SK-N-SH (cell line): ENCODE data around the gene NOTUM. TPM values are rescaled to one million over a fixed set of nuclear protein-coding genes. Genes with fewer than 3 reads are reported as not detected.

Source experiments
- CTCF ChIA-PET: fragments of 300-600, 350-600 bp; formaldehyde crosslinking; extraction: SDS; loops from one replicate; lab custom pipeline; 2021; lab: Yijun Ruan, JAX
- POLR2A ChIA-PET: fragments of 350-600 bp; sonication (Branson Sonifier 250); formaldehyde crosslinking; extraction: SDS; loops from one replicate; lab custom pipeline; 2020; ENCODE audit warnings: antibody characterized with exemption, inconsistent platforms; lab: Yijun Ruan, JAX
- DNase-seq: peaks from one replicate; pipeline ENCODE4 v3.0.0; 2012
- H2AFZ ChIP-seq: fragments of 200-600 bp; sonication (generic); 2 replicates; pipeline ENCODE4 v1.8.1; 2016; ENCODE audit warnings: antibody characterized with exemption, mild to moderate bottlenecking, low read depth
- H3F3A ChIP-seq: fragments of 200-600 bp; sonication (generic); replicated peaks from 2 replicates; pipeline ENCODE3; 2016; ENCODE audit warnings: antibody characterized with exemption, mild to moderate bottlenecking; ENCODE audit not compliant: insufficient read depth
- H3K27ac ChIP-seq, 2 experiments: fragments of 200-500 bp in 1 of 2; fragments of 200-600 bp in 1 of 2; sonication (Bioruptor generic) in 1 of 2; sonication (generic), shearing (Covaris generic) in 1 of 2; 2 replicates each; pipeline versions ENCODE4 v1.5.1 to v1.6.1; 2014 to 2016; ENCODE audit warnings: low read depth in 2 of 2, inconsistent platforms in 1 of 2, low read length in 1 of 2, mild to moderate bottlenecking in 1 of 2, mixed read lengths in 1 of 2
- H3K27me3 ChIP-seq: fragments of 200-600 bp; sonication (generic), shearing (Covaris generic); 2 replicates; pipeline ENCODE4 v1.6.1; 2016; ENCODE audit warnings: mixed run types; ENCODE audit not compliant: insufficient read depth
- H3K36me3 ChIP-seq, 2 experiments: fragments of 200-500 bp in 1 of 2; fragments of 200-600 bp in 1 of 2; sonication (Bioruptor generic) in 1 of 2; sonication (generic) in 1 of 2; replicated peaks in 1 of 2; 2 replicates each; pipeline versions ENCODE3 to v1.5.1; 2014 to 2016; ENCODE audit warnings: low read length in 1 of 2, mild to moderate bottlenecking in 1 of 2; ENCODE audit not compliant: insufficient read depth in 2 of 2, control insufficient read depth in 1 of 2
- H3K4me1 ChIP-seq, 2 experiments: fragments of 200-500 bp in 1 of 2; fragments of 200-600 bp in 1 of 2; sonication (Bioruptor generic) in 1 of 2; sonication (generic), shearing (Covaris generic) in 1 of 2; 2 replicates each; pipeline versions ENCODE4 v1.5.1 to v1.6.1; 2014 to 2016; ENCODE audit warnings: low read depth in 1 of 2, low read length in 1 of 2, mixed run types in 1 of 2; ENCODE audit not compliant: insufficient read depth in 2 of 2, control insufficient read depth in 1 of 2
- H3K4me2 ChIP-seq: fragments of 200-600 bp; sonication (generic), shearing (Covaris generic); 2 replicates; pipeline ENCODE4 v1.6.1; 2017; ENCODE audit warnings: mixed run types
- H3K4me3 ChIP-seq, 2 experiments: fragments of 200-500 bp in 1 of 2; fragments of 200-600 bp in 1 of 2; sonication (Bioruptor generic) in 1 of 2; sonication (generic), shearing (Covaris generic) in 1 of 2; 2 replicates each; pipeline versions ENCODE4 v1.5.1 to v1.8.1; 2014 to 2016; ENCODE audit warnings: low read depth in 2 of 2, inconsistent platforms in 1 of 2, low read length in 1 of 2, mild to moderate bottlenecking in 1 of 2, mixed read lengths in 1 of 2, moderate library complexity in 1 of 2
- H3K79me2 ChIP-seq: fragments of 200-600 bp; sonication (generic); 2 replicates; pipeline ENCODE4 v1.8.1; 2017; ENCODE audit warnings: mild to moderate bottlenecking; ENCODE audit not compliant: insufficient read depth
- H3K9ac ChIP-seq: fragments of 200-600 bp; sonication (generic); 2 replicates; pipeline ENCODE4 v1.6.1; 2017; ENCODE audit warnings: mixed run types
- H3K9me2 ChIP-seq: fragments of 200-600 bp; sonication (generic); 2 replicates; pipeline ENCODE4 v1.6.1; 2017; ENCODE audit warnings: mixed run types
- H3K9me3 ChIP-seq: fragments of 200-600 bp; sonication (generic); 2 replicates; pipeline ENCODE4 v1.6.1; 2017; ENCODE audit warnings: mixed run types, mild to moderate bottlenecking, moderate library complexity
- H4K20me1 ChIP-seq: fragments of 200-600 bp; sonication (generic); 2 replicates; pipeline ENCODE4 v1.6.1; 2017; ENCODE audit warnings: mild to moderate bottlenecking, mixed run types; ENCODE audit not compliant: insufficient read depth
- CHD2 ChIP-seq: fragments of 150-350 bp; IDR thresholded peaks from 2 replicates; pipeline ENCODE4 v1.6.1; 2018; ENCODE audit warnings: low read length; ENCODE audit not compliant: partially characterized antibody
- CTCF ChIP-seq: fragments of 200-600 bp; sonication (generic); IDR thresholded peaks from 2 replicates; pipeline ENCODE4 v1.6.1; 2017; ENCODE audit warnings: antibody characterized with exemption, mild to moderate bottlenecking, moderate library complexity
- ELF1 ChIP-seq: IDR thresholded peaks from 2 replicates; pipeline ENCODE4 v1.4.0; 2012
- EZH2phosphoT487 ChIP-seq: fragments of 200-600 bp; sonication (generic); IDR thresholded peaks from 2 replicates; pipeline ENCODE4 v1.6.1; 2017; ENCODE audit warnings: low read depth, mixed run types, mild to moderate bottlenecking, antibody characterized with exemption, moderate library complexity, borderline replicate concordance
- FOSL2 ChIP-seq: IDR thresholded peaks from 2 replicates; pipeline ENCODE4 v1.4.0; 2012; ENCODE audit warnings: low read depth, mild to moderate bottlenecking, moderate library complexity, borderline replicate concordance
- FOXJ3 ChIP-seq: sonication (generic); formaldehyde crosslinking; IDR thresholded peaks from 2 replicates; pipeline ENCODE4 v1.5.1; 2020; ENCODE audit warnings: mild to moderate bottlenecking, missing genetic modification reagents
- GABPA ChIP-seq: IDR thresholded peaks from 2 replicates; pipeline ENCODE4 v1.4.0; 2012; ENCODE audit warnings: low read depth, mild to moderate bottlenecking
- MEF2A ChIP-seq: IDR thresholded peaks from 2 replicates; pipeline ENCODE4 v1.4.0; 2012; ENCODE audit warnings: low read depth, borderline replicate concordance
- MXI1 ChIP-seq: IDR thresholded peaks from 2 replicates; pipeline ENCODE4 v1.6.1; 2012; ENCODE audit warnings: mild to moderate bottlenecking, low read depth, low read length, improper control_type of control experiment
- PBX3 ChIP-seq: IDR thresholded peaks from 2 replicates; pipeline ENCODE4; 2012
- RCOR1 ChIP-seq: fragments of 150-350 bp; IDR thresholded peaks from 2 replicates; pipeline ENCODE4 v1.6.1; 2017; ENCODE audit warnings: antibody characterized with exemption, low read length
- REST ChIP-seq: IDR thresholded peaks from 2 replicates; pipeline ENCODE4 v1.6.1; 2012; ENCODE audit warnings: mild to moderate bottlenecking, low read depth, low read length, moderate library complexity
- RXRA ChIP-seq: IDR thresholded peaks from 2 replicates; pipeline ENCODE4 v1.4.0; 2012; ENCODE audit warnings: low read depth, mild to moderate bottlenecking, borderline replicate concordance
- TAF1 ChIP-seq: IDR thresholded peaks from 2 replicates; pipeline ENCODE4 v1.6.1; 2012; ENCODE audit warnings: low read depth, mild to moderate bottlenecking, low read length, moderate library complexity, borderline replicate concordance
- TEAD4 ChIP-seq: IDR thresholded peaks from 2 replicates; pipeline ENCODE4 v1.4.0; 2012; ENCODE audit warnings: mild to moderate bottlenecking, borderline replicate concordance; ENCODE audit not compliant: insufficient read depth
- USF2 ChIP-seq: fragments of 150-350 bp; IDR thresholded peaks from 2 replicates; pipeline ENCODE4 v1.6.1; 2017; ENCODE audit warnings: antibody characterized with exemption, low read length, low read depth, borderline replicate concordance
- ZBTB33 ChIP-seq: IDR thresholded peaks from 2 replicates; pipeline ENCODE4 v1.4.0; 2012; ENCODE audit warnings: low read depth, borderline replicate concordance
- WGBS: methylation state at CpG from one replicate; pipeline ENCODE4 v1.1.6; 2017; ENCODE audit warnings: low lambda C conversion rate; 5-methylcytosine and 5-hydroxymethylcytosine counted together
- polyA plus RNA-seq, 3 experiments: library from polyadenylated mRNA; depleted of rRNA; stranded (reverse); fragments of >200 nt; gene quantifications; 2 replicates each; pipeline ENCODE4 v1.2.3, GENCODE V29; 2012

NOTUM gene
- polyA plus RNA-seq, 1 of the 3 experiments (the other 2 are of a cell fraction) = 0.33 TPM

GRCh38 chr17:81951785-81952684, 9.0 kb downstream of the NOTUM start:
- H3K9me3 ChIP-seq = no peaks in the 10 kb centered on the region
- 77% methylated on average over 12 of the region's 13 CpGs for WGBS
- no peaks in the 10 kb centered on the region for H3K9me2 ChIP-seq
- no peak overlapping the region for H2AFZ ChIP-seq
- H3K27ac ChIP-seq = no peak overlapping the region
- no peaks in the 10 kb centered on the region for H3K36me3 ChIP-seq
- CTCF ChIA-PET = interaction anchor here (1.3 to 17.7 kb wide), 6 partner anchors 9 to 77 kb away, joined by 4 to 216 read pairs (median 6); partner anchors contain the start of genes CENPX, LRRC45, MAFG and NOTUM
- H3F3A ChIP-seq = no peaks in the 10 kb centered on the region
- no peaks in the 10 kb centered on the region for H3K27me3 ChIP-seq
- H3K4me3 ChIP-seq = no peak overlapping the region
- no peak for DNase-seq
- no peak overlapping the region for H3K9ac ChIP-seq
- TF ChIP-seq MXI1 = no peak
- no peak for TF ChIP-seq EZH2phosphoT487
- no peak for TF ChIP-seq FOXJ3 (CRISPR knock-in tag)
- no peak for TF ChIP-seq PBX3
- no peak for TF ChIP-seq ZBTB33
- no peak for TF ChIP-seq MEF2A
- TF ChIP-seq CHD2 = no peak
- no peak for TF ChIP-seq RCOR1
- no peak for TF ChIP-seq ELF1
- TF ChIP-seq REST = no peak
- TF ChIP-seq CTCF = no peak
- no peak for TF ChIP-seq TAF1
- no peak for TF ChIP-seq FOSL2
- no peak for TF ChIP-seq RXRA
- no peak for TF ChIP-seq TEAD4
- TF ChIP-seq USF2 = no peak
- no peak for TF ChIP-seq GABPA
- TF ChIP-seq, all 33 proteins: peak for 0
- Histone ChIP-seq H4K20me1 (no peaks in the 10 kb centered on the region), H3K4me2 (no peak overlapping the region), H3K79me2 (no peaks in the 10 kb centered on the region), H3K4me1 (peaks cover 0 to 10% of the 10 kb centered on the region in 2 experiments; a peak in 1 of 4 replicates)
- POLR2A ChIA-PET = interaction anchor here (0.8 kb wide), 1 partner anchor 71 kb away, joined by 3 read pairs; the partner anchor contains the start of genes CENPX and LRRC45
